ENCODE data around the gene OGFOD2. TPM values are rescaled to one million over a fixed set of nuclear protein-coding genes. Genes with fewer than 3 reads are reported as not detected.

The OGFOD2 gene
- total RNA-seq, 2 donors from 2014 or later, result 6.6 to 9.6 TPM

- ATAC-seq (ENCODE audit: insufficient number of reproducible peaks, low FRiP score, low read depth) (no peak), DNase-seq (ENCODE audit: low spot score) (no peak)
- no peaks in the 10 kb centered on the region for H3K9me3 ChIP-seq
- H3K27me3 ChIP-seq (replicated peaks; ENCODE audit: insufficient read depth), result no peaks in the 10 kb centered on the region
- peaks cover 4% of the 10 kb centered on the region for H3K36me3 ChIP-seq
- H3K4me3 ChIP-seq, result peak overlapping the region; percentile 55
- peak overlapping the region; percentile 82 to 89 for H3K27ac ChIP-seq
- TF ChIP-seq CTCF (IDR thresholded peaks at IDR 0.05), result no peak
- peaks cover 37 to 49% of the 10 kb centered on the region in 2 donors for H3K4me1 ChIP-seq (ENCODE audit: control insufficient read depth in 1 of 2, low read depth in 2 of 2)
These were observed 9.7 kb downstream of the OGFOD2 start for GRCh38 chr12:122984612-122985337.

GRCh38 chr12:122985338-122986257 lies 10.6 kb downstream of the OGFOD2 start:
- no peak for TF ChIP-seq CTCF (IDR thresholded peaks at IDR 0.05)
- H3K36me3 ChIP-seq, result peaks cover 7% of the 10 kb centered on the region
- no peak overlapping the region for H3K4me3 ChIP-seq
- no peak for DNase-seq (ENCODE audit: low spot score)
- H3K27me3 ChIP-seq (replicated peaks; ENCODE audit: insufficient read depth), result no peaks in the 10 kb centered on the region
- no peaks in the 10 kb centered on the region for H3K9me3 ChIP-seq
- H3K27ac ChIP-seq, result peak overlapping the region; percentile 82 to 89
- H3K4me1 ChIP-seq (ENCODE audit: control insufficient read depth in 1 of 2, low read depth in 2 of 2), result peaks cover 37 to 46% of the 10 kb centered on the region in 2 donors
- ATAC-seq (ENCODE audit: insufficient number of reproducible peaks, low FRiP score, low read depth), result no peak

- H3K36me3 ChIP-seq, result peaks cover 7% of the 10 kb centered on the region
- no peak for DNase-seq (ENCODE audit: low spot score)
- H3K27ac ChIP-seq, result no peak overlapping the region
- no peaks in the 10 kb centered on the region for H3K27me3 ChIP-seq (replicated peaks; ENCODE audit: insufficient read depth)
- no peaks in the 10 kb centered on the region for H3K9me3 ChIP-seq
- no peak for ATAC-seq (ENCODE audit: insufficient number of reproducible peaks, low FRiP score, low read depth)
- H3K4me3 ChIP-seq, result no peak overlapping the region
- no peak for TF ChIP-seq CTCF (IDR thresholded peaks at IDR 0.05)
- H3K4me1 ChIP-seq (ENCODE audit: control insufficient read depth in 1 of 2, low read depth in 2 of 2), result peaks cover 34 to 42% of the 10 kb centered on the region in 2 donors
These were observed 11.3 kb downstream of the OGFOD2 start for GRCh38 chr12:122986258-122986871.

- H3K4me1 ChIP-seq (ENCODE audit: control insufficient read depth in 1 of 2, low read depth in 2 of 2), result peaks cover 25 to 33% of the 10 kb centered on the region in 2 donors
- H3K4me3 ChIP-seq, result no peak overlapping the region
- H3K9me3 ChIP-seq, result no peaks in the 10 kb centered on the region
- H3K27ac ChIP-seq, result no peak overlapping the region
- no peaks in the 10 kb centered on the region for H3K27me3 ChIP-seq (replicated peaks; ENCODE audit: insufficient read depth)
- DNase-seq (ENCODE audit: low spot score) (no peak), ATAC-seq (ENCODE audit: insufficient number of reproducible peaks, low FRiP score, low read depth) (no peak)
- no peak for TF ChIP-seq CTCF (IDR thresholded peaks at IDR 0.05)
- H3K36me3 ChIP-seq, result peaks cover 7% of the 10 kb centered on the region
These were observed 12.3 kb downstream of the OGFOD2 start for GRCh38 chr12:122987086-122987951.

Data from thoracic aorta (tissue), 2 donors.